H1 (cell line): ENCODE measurements around the gene DUOXA2. TPM values are rescaled to one million over a fixed set of nuclear protein-coding genes. Genes with fewer than 3 reads are reported as not detected.

Experiments used
- CTCF ChIA-PET: fragments of 300-600 bp; sonication (Branson Sonifier 250); formaldehyde crosslinking; loops from one replicate; lab custom pipeline; 2021; ENCODE audit not compliant: partially characterized antibody; lab: Charles Lee
- POLR2A ChIA-PET: fragments of 300-600 bp; sonication (Branson Sonifier 250); formaldehyde crosslinking; loops from one replicate; lab custom pipeline; 2021; ENCODE audit warnings: inconsistent platforms; ENCODE audit not compliant: partially characterized antibody; lab: Charles Lee
- DNase-seq, 2 experiments: peaks; one replicate each; pipeline versions ENCODE4 v3.0.0 to v3.0.0-alpha.2; 2010 to 2022; ENCODE audit warnings: low spot score in 2 of 2, low read depth in 1 of 2, mixed read lengths in 1 of 2
- FAIRE-seq: peaks from 2 replicates; lab custom pipeline; 2011; peaks lifted over from hg19 to GRCh38; lab: Jason Lieb, UNC
- H2AFZ ChIP-seq: 2 replicates; pipeline ENCODE4 v1.8.1; 2012; ENCODE audit warnings: low read length, inconsistent platforms
- H2AK5ac ChIP-seq: 2 replicates; pipeline ENCODE4 v1.6.1; 2013; ENCODE audit warnings: low read depth, low read length
- H2BK120ac ChIP-seq: replicated peaks from 2 replicates; pipeline ENCODE3; 2013; ENCODE audit warnings: low read depth, low read length, inconsistent platforms
- H2BK12ac ChIP-seq: 2 replicates; pipeline ENCODE4 v1.6.1; 2013; ENCODE audit warnings: low read depth, low read length
- H2BK15ac ChIP-seq: 2 replicates; pipeline ENCODE4 v1.6.1; 2013; ENCODE audit warnings: low read length
- H2BK20ac ChIP-seq: 2 replicates; pipeline ENCODE4 v1.6.1; 2013; ENCODE audit warnings: low read length
- H2BK5ac ChIP-seq: 2 replicates; pipeline ENCODE4 v1.6.1; 2013; ENCODE audit warnings: low read depth, low read length
- H3K14ac ChIP-seq: 2 replicates; pipeline ENCODE4 v1.6.1; 2013; ENCODE audit warnings: inconsistent platforms; ENCODE audit not compliant: insufficient read length
- H3K18ac ChIP-seq: 2 replicates; pipeline ENCODE4 v1.6.1; 2013; ENCODE audit warnings: low read length; ENCODE audit errors: extremely low read depth
- H3K23ac ChIP-seq: 2 replicates; pipeline ENCODE4 v1.6.1; 2013; ENCODE audit warnings: inconsistent platforms; ENCODE audit not compliant: insufficient read length
- H3K23me2 ChIP-seq: 2 replicates; pipeline ENCODE4 v1.6.1; 2013; ENCODE audit warnings: low read depth, low read length
- H3K27ac ChIP-seq: 2 replicates; pipeline ENCODE4 v1.6.1; 2011; ENCODE audit warnings: low read depth, low read length, inconsistent platforms
- H3K27me3 ChIP-seq, 4 experiments: replicated peaks in 1 of 4; 1 replicate in 1 of 4; 2 replicates in 3 of 4; pipeline versions ENCODE4 v1.6.1 to v1.8.1; 2011 to 2013; ENCODE audit warnings: low read length in 3 of 4, mild to moderate bottlenecking in 3 of 4, inconsistent platforms in 2 of 4, mixed read lengths in 2 of 4, moderate library complexity in 1 of 4; ENCODE audit not compliant: control insufficient read depth in 3 of 4, insufficient read depth in 3 of 4; ENCODE audit errors: extremely low read depth in 1 of 4
- H3K36me3 ChIP-seq, 4 experiments: 2 replicates each; pipeline versions ENCODE4 v1.6.1 to v1.8.1; 2011 to 2013; ENCODE audit warnings: mild to moderate bottlenecking in 4 of 4, low read length in 3 of 4, moderate library complexity in 2 of 4, control low read depth in 1 of 4, inconsistent platforms in 1 of 4; ENCODE audit not compliant: insufficient read depth in 4 of 4, control insufficient read depth in 2 of 4
- H3K4ac ChIP-seq: replicated peaks from 2 replicates; pipeline ENCODE3; 2013; ENCODE audit warnings: low read length, low read depth, mixed read lengths, inconsistent platforms; ENCODE audit not compliant: insufficient read length
- H3K4me1 ChIP-seq, 4 experiments: replicated peaks in 1 of 4; 1 replicate in 1 of 4; 2 replicates in 3 of 4; pipeline versions ENCODE4 v1.6.1 to v1.8.1; 2011 to 2013; ENCODE audit warnings: low read length in 3 of 4, inconsistent platforms in 2 of 4, mixed read lengths in 1 of 4; ENCODE audit not compliant: insufficient read depth in 4 of 4, control insufficient read depth in 3 of 4
- H3K4me2 ChIP-seq, 2 experiments: 2 replicates each; pipeline versions ENCODE4 v1.6.1 to v1.8.1; 2011 to 2013; ENCODE audit warnings: low read depth in 2 of 2, low read length in 2 of 2, control low read depth in 1 of 2, inconsistent platforms in 1 of 2, mild to moderate bottlenecking in 1 of 2; ENCODE audit not compliant: insufficient read depth in 1 of 2
- H3K4me3 ChIP-seq, 4 experiments: fragments of 200-600, 300-600 bp in 1 of 4; sonication (generic), shearing (Covaris generic), sonication (Bioruptor Twin) in 1 of 4; 2 replicates each; pipeline versions ENCODE4 v1.5.1 to v1.8.1; 2011 to 2016; ENCODE audit warnings: low read length in 4 of 4, low read depth in 3 of 4, control low read depth in 2 of 4, inconsistent platforms in 2 of 4, mild to moderate bottlenecking in 2 of 4, mixed read lengths in 1 of 4, moderate library complexity in 1 of 4; ENCODE audit not compliant: insufficient read depth in 2 of 4; ENCODE audit errors: extremely low read depth in 1 of 4
- H3K56ac ChIP-seq: replicated peaks from 2 replicates; pipeline ENCODE3; 2013; ENCODE audit warnings: low read depth, mild to moderate bottlenecking, mixed read lengths, low read length, inconsistent platforms; ENCODE audit not compliant: insufficient read length
- H3K79me1 ChIP-seq: 2 replicates; pipeline ENCODE4 v1.6.1; 2013; ENCODE audit warnings: low read depth, low read length, control low read depth
- H3K79me2 ChIP-seq, 2 experiments: 2 replicates each; pipeline versions ENCODE4 v1.6.1 to v1.8.1; 2012 to 2013; ENCODE audit warnings: low read length in 2 of 2, mild to moderate bottlenecking in 2 of 2, inconsistent platforms in 1 of 2; ENCODE audit not compliant: insufficient read depth in 2 of 2, control insufficient read depth in 1 of 2
- H3K9ac ChIP-seq, 4 experiments: replicated peaks in 1 of 4; 1 replicate in 1 of 4; 2 replicates in 3 of 4; pipeline versions ENCODE4 v1.6.1 to v1.8.1; 2011 to 2013; ENCODE audit warnings: low read depth in 3 of 4, low read length in 3 of 4, control low read depth in 2 of 4, mild to moderate bottlenecking in 2 of 4, moderate library complexity in 2 of 4, inconsistent platforms in 1 of 4; ENCODE audit errors: extremely low read depth in 1 of 4
- H3K9me3 ChIP-seq, 2 experiments: 2 replicates each; pipeline versions ENCODE4 v1.6.1 to v1.8.1; 2012 to 2013; ENCODE audit warnings: mild to moderate bottlenecking in 2 of 2, moderate library complexity in 2 of 2, control low read depth in 1 of 2, inconsistent platforms in 1 of 2, low read depth in 1 of 2, low read length in 1 of 2, mixed read lengths in 1 of 2; ENCODE audit not compliant: insufficient read depth in 2 of 2
- H4K20me1 ChIP-seq, 2 experiments: replicated peaks in 1 of 2; 2 replicates each; pipeline versions ENCODE3 to v1.8.1; 2011 to 2013; ENCODE audit warnings: inconsistent platforms in 2 of 2, low read length in 2 of 2, mild to moderate bottlenecking in 1 of 2; ENCODE audit not compliant: insufficient read depth in 2 of 2, control insufficient read depth in 1 of 2
- H4K5ac ChIP-seq: 2 replicates; pipeline ENCODE4 v1.6.1; 2013; ENCODE audit warnings: low read length, low read depth, mixed read lengths, inconsistent platforms; ENCODE audit not compliant: insufficient read length
- H4K8ac ChIP-seq: 2 replicates; pipeline ENCODE4 v1.8.0; 2013; ENCODE audit warnings: mild to moderate bottlenecking, moderate library complexity, low read length, inconsistent platforms; ENCODE audit not compliant: insufficient read depth; ENCODE audit errors: extremely low read depth
- H4K91ac ChIP-seq: replicated peaks from 2 replicates; pipeline ENCODE3; 2013; ENCODE audit warnings: low read length, mixed read lengths, inconsistent platforms; ENCODE audit not compliant: insufficient read length
- BACH1 ChIP-seq: IDR thresholded peaks from 2 replicates; pipeline ENCODE4 v1.6.1; 2012; ENCODE audit warnings: low read length, improper control_type of control experiment
- BRCA1 ChIP-seq: IDR thresholded peaks from 2 replicates; pipeline ENCODE4 v1.6.1; 2012; ENCODE audit warnings: low read depth, low read length, improper control_type of control experiment
- CHD2 ChIP-seq: IDR thresholded peaks from 2 replicates; pipeline ENCODE4 v1.6.1; 2012; ENCODE audit warnings: low read length, improper control_type of control experiment
- EP300 ChIP-seq, 2 experiments: IDR thresholded peaks; 1 replicate in 1 of 2; 2 replicates in 1 of 2; pipeline ENCODE4 v1.6.1; 2011 to 2012; ENCODE audit warnings: low read depth in 2 of 2, low read length in 2 of 2, mild to moderate bottlenecking in 2 of 2, borderline replicate concordance in 1 of 2, inconsistent platforms in 1 of 2, moderate library complexity in 1 of 2
- JUN ChIP-seq: IDR thresholded peaks from 2 replicates; pipeline ENCODE4 v1.6.1; 2011; ENCODE audit warnings: low read depth, mild to moderate bottlenecking, improper control_type of control experiment, low read length
- KDM4A ChIP-seq: IDR thresholded peaks from one replicate; pipeline ENCODE4 v1.7.1; 2012; ENCODE audit warnings: low read depth, mild to moderate bottlenecking, moderate library complexity, low read length, inconsistent platforms; ENCODE audit not compliant: severe bottlenecking
- KDM5A ChIP-seq: fragments of 200-600 bp; IDR thresholded peaks from 2 replicates; pipeline ENCODE4 v1.7.1; 2012; ENCODE audit warnings: mild to moderate bottlenecking, low read length, inconsistent platforms, mixed read lengths
- RBBP5 ChIP-seq: IDR thresholded peaks from 2 replicates; pipeline ENCODE4 v1.7.1; 2012; ENCODE audit warnings: low read depth, mild to moderate bottlenecking, inconsistent platforms, low read length, moderate library complexity, borderline replicate concordance
- RFX5 ChIP-seq: IDR thresholded peaks from 2 replicates; pipeline ENCODE4 v1.6.1; 2011; ENCODE audit warnings: low read depth, low read length, improper control_type of control experiment, borderline replicate concordance
- SP1 ChIP-seq: IDR thresholded peaks from 2 replicates; pipeline ENCODE4 v1.6.1; 2011; ENCODE audit warnings: low read depth, low read length
- SP2 ChIP-seq: IDR thresholded peaks from 2 replicates; pipeline ENCODE4 v1.6.1; 2012; ENCODE audit warnings: mild to moderate bottlenecking, low read length, inconsistent platforms
- TAF7 ChIP-seq: optimal IDR thresholded peaks from 2 replicates; pipeline ENCODE3; 2011; ENCODE audit warnings: low read depth, mild to moderate bottlenecking, inconsistent platforms, low read length, moderate library complexity, borderline replicate concordance
- YY1 ChIP-seq: IDR thresholded peaks from 2 replicates; pipeline ENCODE4 v1.6.1; 2011; ENCODE audit warnings: low read depth, mild to moderate bottlenecking, low read length
- WGBS, 2 experiments: shearing (Covaris generic) in 1 of 2; methylation state at CpG; one replicate each; pipeline versions ENCODE4 v1.1.6 to v1.1.7; 2013 to 2015; ENCODE audit warnings: low lambda C conversion rate in 2 of 2, mixed read lengths in 2 of 2, inconsistent platforms in 1 of 2, low coverage in 1 of 2, missing lambda C conversion rate in 1 of 2; ENCODE audit not compliant: insufficient replicate concordance in 2 of 2, insufficient coverage in 1 of 2, insufficient read length in 1 of 2; ENCODE audit errors: extremely low coverage in 1 of 2, missing lambda C conversion rate in 1 of 2; 5-methylcytosine and 5-hydroxymethylcytosine counted together
- polyA plus RNA-seq, 7 experiments: library from polyadenylated mRNA; depleted of rRNA in 3 of 7; stranded (reverse) in 5 of 7; unstranded in 2 of 7; fragments of >200 nt in 5 of 7; fragments of 200-250 nt in 2 of 7; gene quantifications; 1 replicate in 5 of 7; 2 replicates in 1 of 7; 4 replicates in 1 of 7; pipeline versions ENCODE4 v1.2.1 to v1.2.3, GENCODE V29; 2011 to 2013; ENCODE audit warnings: missing spikeins in 2 of 7, mixed read lengths in 2 of 7
- total RNA-seq: library from RNA; stranded (reverse); fragmentation: NEBNext Ultra II Directional; extraction: Animal tissue kit (Norgen Biotek cat#: 25700); gene quantifications from 2 replicates; pipeline ENCODE4 v1.2.1, GENCODE V29; 2021

The DUOXA2 gene
- total and polyA plus RNA-seq, 2 of the 8 experiments (the other 6 are each of a cell fraction or from before 2014, with no cell fraction given), result 0.05 TPM; not detected in 1

GRCh38 chr15:45131510-45131909, 17.4 kb downstream of the DUOXA2 start:
- no peak overlapping the region for H2BK120ac ChIP-seq
- FAIRE-seq, result no peak
- H3K18ac ChIP-seq, result no peak overlapping the region
- no peak overlapping the region for H3K4me2 ChIP-seq
- no peak overlapping the region for H3K23ac ChIP-seq
- no peak overlapping the region for H2AFZ ChIP-seq
- peaks cover 84 to 93% (median 88%) of the 10 kb centered on the region in 4 experiments for H3K27me3 ChIP-seq
- CTCF ChIA-PET, result interaction anchor here (0.9 to 7.9 kb wide), 11 partner anchors 10 to 298 kb away, joined by 3 to 45 read pairs (median 4); partner anchors contain the start of genes DUOX2 and DUOXA2
- no peak overlapping the region for H3K56ac ChIP-seq
- no peak overlapping the region for H3K4ac ChIP-seq
- H3K36me3 ChIP-seq, result no peaks in the 10 kb centered on the region
- H3K23me2 ChIP-seq, result peaks cover 5% of the 10 kb centered on the region; the same call in 1 of the 2 replicates
- H2AK5ac ChIP-seq, result no peak overlapping the region
- no peak overlapping the region for H2BK5ac ChIP-seq
- no peak overlapping the region for H3K27ac ChIP-seq
- no peak overlapping the region for H3K14ac ChIP-seq
- H4K5ac ChIP-seq, result no peak overlapping the region
- no peak overlapping the region for H2BK15ac ChIP-seq
- POLR2A ChIA-PET, result no interaction called here
- H3K79me1 ChIP-seq, result no peaks in the 10 kb centered on the region
- no peak overlapping the region for H3K4me3 ChIP-seq
- H3K9me3 ChIP-seq, result no peaks in the 10 kb centered on the region
- H2BK20ac ChIP-seq, result no peak overlapping the region
- peaks cover 0 to 2% of the 10 kb centered on the region in 2 experiments for H4K20me1 ChIP-seq
- no peak overlapping the region for H4K8ac ChIP-seq
- no peaks in the 10 kb centered on the region for H3K79me2 ChIP-seq
- no peak overlapping the region for H2BK12ac ChIP-seq
- peaks cover 0 to 10% (median 6%) of the 10 kb centered on the region in 4 experiments; a peak in 5 of 7 replicates for H3K4me1 ChIP-seq
- no peak for DNase-seq
- no peak overlapping the region for H3K9ac ChIP-seq
- H4K91ac ChIP-seq, result no peak overlapping the region
- 79% methylated on average over 3 of the region's 3 CpGs; no CpG with 5 or more reads in 1 of the 2 experiments for WGBS, 2 experiments
- TF ChIP-seq BACH1 (no peak), KDM4A (no peak), JUN (no peak), YY1 (no peak), SP1 (no peak), RFX5 (no peak), SP2 (no peak), RBBP5 (no peak), BRCA1 (no peak), EP300 (IDR thresholded peaks at IDR 0.05; ENCODE audit: borderline replicate concordance in 1 of 2, low read depth in 2 of 2, low read length in 2 of 2) (no peak), KDM5A (no peak), CHD2 (no peak), TAF7 (no peak)
